ENCODE measurements around the gene NUP98. TPM values are rescaled to one million over a fixed set of nuclear protein-coding genes. Genes with fewer than 3 reads are reported as not detected.
A peak's percentile ranks its signal among the peaks of the same experiment; 100 is the strongest.

NUP98 gene
- total RNA-seq, 2 experiments from 2014 or later = 102 to 115 TPM

- ChIA-PET CTCF (ENCODE audit: unreplicated experiment) (interaction anchor here (0.6 kb wide), 1 partner anchor 42 kb away, joined by 3 read pairs; no protein-coding TSS in a partner anchor), POLR2A (interaction anchor here (0.7 kb wide), 1 partner anchor 45 kb away, joined by 7 read pairs; no protein-coding TSS in a partner anchor)
- intact Hi-C loops (cut with micrococcal nuclease; ENCODE audit: unreplicated experiment) = no loop called here
- Histone ChIP-seq H3K27ac (ENCODE audit: low read depth, low read length, poor library complexity, severe bottlenecking) (no peak overlapping the region), H4K20me1 (ENCODE audit: insufficient read depth, low read length) (peaks cover 14% of the 10 kb centered on the region), H3K4me3 (ENCODE audit: low read depth, low read length, poor library complexity, severe bottlenecking) (no peak overlapping the region), H3K4me2 (ENCODE audit: low read length) (no peak overlapping the region), H3K9me2 (ENCODE audit: insufficient read depth, low read length) (no peaks in the 10 kb centered on the region), H3K4me1 (ENCODE audit: insufficient read depth, low read length, poor library complexity, severe bottlenecking) (peaks cover 28% of the 10 kb centered on the region), H3K79me2 (ENCODE audit: insufficient read depth, low read depth, low read length) (peaks cover 24% of the 10 kb centered on the region), H3K9me3 (ENCODE audit: low read length) (no peaks in the 10 kb centered on the region), H2AFZ (ENCODE audit: low read length) (no peak overlapping the region), H3K36me3 (ENCODE audit: insufficient read depth, low read length) (peaks cover 16% of the 10 kb centered on the region)
- TF ChIP-seq, protein P1, sequence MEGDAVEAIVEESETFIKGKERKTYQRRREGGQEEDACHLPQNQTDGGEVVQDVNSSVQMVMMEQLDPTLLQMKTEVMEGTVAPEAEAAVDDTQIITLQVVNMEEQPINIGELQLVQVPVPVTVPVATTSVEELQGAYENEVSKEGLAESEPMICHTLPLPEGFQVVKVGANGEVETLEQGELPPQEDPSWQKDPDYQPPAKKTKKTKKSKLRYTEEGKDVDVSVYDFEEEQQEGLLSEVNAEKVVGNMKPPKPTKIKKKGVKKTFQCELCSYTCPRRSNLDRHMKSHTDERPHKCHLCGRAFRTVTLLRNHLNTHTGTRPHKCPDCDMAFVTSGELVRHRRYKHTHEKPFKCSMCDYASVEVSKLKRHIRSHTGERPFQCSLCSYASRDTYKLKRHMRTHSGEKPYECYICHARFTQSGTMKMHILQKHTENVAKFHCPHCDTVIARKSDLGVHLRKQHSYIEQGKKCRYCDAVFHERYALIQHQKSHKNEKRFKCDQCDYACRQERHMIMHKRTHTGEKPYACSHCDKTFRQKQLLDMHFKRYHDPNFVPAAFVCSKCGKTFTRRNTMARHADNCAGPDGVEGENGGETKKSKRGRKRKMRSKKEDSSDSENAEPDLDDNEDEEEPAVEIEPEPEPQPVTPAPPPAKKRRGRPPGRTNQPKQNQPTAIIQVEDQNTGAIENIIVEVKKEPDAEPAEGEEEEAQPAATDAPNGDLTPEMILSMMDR (conservative IDR thresholded peaks at IDR 0.05; ENCODE audit: low read length) = no peak
- no TSS peak for BruUV-seq (replicated peaks)
- DNase-seq (ENCODE audit: low spot score) = no peak
Observed at GRCh38 chr11:3799873-3800272, 2.5 kb upstream of the NUP98 start.

DNA sequence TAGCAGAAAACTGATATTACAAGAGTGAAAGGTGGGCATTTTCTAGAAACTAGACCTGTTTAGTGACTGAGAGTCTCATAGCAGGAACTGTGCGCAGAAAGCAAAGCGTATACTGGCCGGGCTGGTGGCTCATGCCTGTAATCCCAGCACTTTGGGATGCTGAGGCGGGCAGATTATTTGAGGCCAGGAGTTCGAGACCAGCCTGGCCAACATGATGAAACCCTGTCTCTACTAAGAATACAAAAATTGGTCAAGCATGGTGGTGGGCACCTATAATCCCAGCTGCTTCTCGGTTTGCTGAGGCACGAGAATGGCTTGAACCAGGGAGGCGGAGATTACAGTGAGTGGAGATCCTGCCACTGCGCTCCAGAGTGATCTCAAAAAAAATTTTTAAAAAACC, 1.8 kb upstream of the NUP98 start:
- Histone ChIP-seq H3K9me3 (ENCODE audit: low read length) (no peaks in the 10 kb centered on the region), H3K79me2 (ENCODE audit: insufficient read depth, low read depth, low read length) (peaks cover 32% of the 10 kb centered on the region), H3K9me2 (ENCODE audit: insufficient read depth, low read length) (no peaks in the 10 kb centered on the region), H2AFZ (ENCODE audit: low read length) (no peak overlapping the region), H3K4me1 (ENCODE audit: insufficient read depth, low read length, poor library complexity, severe bottlenecking) (peaks cover 29% of the 10 kb centered on the region), H3K4me2 (ENCODE audit: low read length) (peak overlapping the region; percentile 98; the same call in 1 of the 2 replicates), H3K4me3 (ENCODE audit: low read depth, low read length, poor library complexity, severe bottlenecking) (no peak overlapping the region), H3K27ac (ENCODE audit: low read depth, low read length, poor library complexity, severe bottlenecking) (no peak overlapping the region), H3K36me3 (ENCODE audit: insufficient read depth, low read length) (peaks cover 23% of the 10 kb centered on the region), H4K20me1 (ENCODE audit: insufficient read depth, low read length) (peaks cover 14% of the 10 kb centered on the region)
- ChIA-PET POLR2A (interaction anchor here (0.6 to 1.5 kb wide), 4 partner anchors 9 to 127 kb away, joined by 3 to 7 read pairs (median 5); no protein-coding TSS in a partner anchor), CTCF (ENCODE audit: unreplicated experiment) (no interaction called here)
- intact Hi-C loops (cut with micrococcal nuclease; ENCODE audit: unreplicated experiment) = no loop called here
- no TSS peak for BruUV-seq (replicated peaks)
- no peak for DNase-seq (ENCODE audit: low spot score)
- no peak for TF ChIP-seq EZH2phosphoT487 (IDR thresholded peaks at IDR 0.05; ENCODE audit: borderline replicate concordance, low read depth, low read length)
- TF ChIP-seq, protein P1 (conservative IDR thresholded peaks at IDR 0.05; ENCODE audit: low read length) = no peak

DNA sequence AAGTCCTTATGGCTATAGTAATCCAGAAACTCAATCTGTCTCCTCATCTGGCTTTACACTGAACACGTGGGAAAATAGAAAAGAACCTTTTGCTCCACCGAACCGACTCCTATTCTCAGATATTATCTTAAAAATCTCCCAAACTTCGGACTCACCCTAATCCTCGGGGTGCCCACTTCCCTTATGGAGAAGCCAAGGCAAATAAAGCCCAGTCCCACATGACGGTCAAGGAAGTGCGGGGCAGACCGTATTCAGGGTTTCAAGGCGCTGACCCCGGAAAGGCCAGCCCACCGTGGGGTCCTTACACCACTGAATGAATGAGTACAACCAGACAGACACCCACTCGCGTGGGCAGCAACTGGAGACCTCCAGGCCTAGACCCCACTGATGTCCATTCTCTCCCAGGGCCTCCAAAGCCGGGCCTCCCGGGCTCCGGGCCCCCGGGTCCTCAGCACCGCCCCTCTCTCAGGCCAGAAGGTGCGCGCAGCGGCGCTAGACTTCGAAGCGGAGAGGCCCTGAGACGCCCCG, 489 bp downstream of the NUP98 start:
- POLR2A ChIA-PET = interaction anchor here (1.5 kb wide), 1 partner anchor 13 kb away, joined by 7 read pairs; no protein-coding TSS in a partner anchor

More for the DNA sequence above, 489 bp downstream of the NUP98 start:
- H3K4me3 ChIP-seq (ENCODE audit: low read depth, low read length, poor library complexity, severe bottlenecking) = peak overlapping the region; percentile 93
- DNase-seq (ENCODE audit: low spot score) = no peak
- H3K9me3 ChIP-seq (ENCODE audit: low read length) = no peaks in the 10 kb centered on the region
- CTCF ChIA-PET (ENCODE audit: unreplicated experiment) = no interaction called here
- H3K36me3 ChIP-seq (ENCODE audit: insufficient read depth, low read length) = peaks cover 46% of the 10 kb centered on the region
- TF ChIP-seq EZH2phosphoT487 (IDR thresholded peaks at IDR 0.05; ENCODE audit: borderline replicate concordance, low read depth, low read length) = no peak
- TF ChIP-seq, protein P1 (conservative IDR thresholded peaks at IDR 0.05; ENCODE audit: low read length) = peak; percentile 37; the same call in 1 of the 2 replicates
- H4K20me1 ChIP-seq (ENCODE audit: insufficient read depth, low read length) = peaks cover 14% of the 10 kb centered on the region
- peak overlapping the region; percentile 95 for H3K4me2 ChIP-seq (ENCODE audit: low read length)
- H3K4me1 ChIP-seq (ENCODE audit: insufficient read depth, low read length, poor library complexity, severe bottlenecking) = peaks cover 29% of the 10 kb centered on the region
- no TSS peak for BruUV-seq (replicated peaks)
- intact Hi-C loops (cut with micrococcal nuclease; ENCODE audit: unreplicated experiment) = loop anchor here (1.0 kb wide), 1 partner anchor 40 kb away; no protein-coding TSS in a partner anchor
- peak overlapping the region; percentile 34; the same call in 1 of the 2 replicates for H2AFZ ChIP-seq (ENCODE audit: low read length)
- H3K79me2 ChIP-seq (ENCODE audit: insufficient read depth, low read depth, low read length) = peaks cover 54% of the 10 kb centered on the region
- H3K27ac ChIP-seq (ENCODE audit: low read depth, low read length, poor library complexity, severe bottlenecking) = peak overlapping the region; percentile 55
- no peaks in the 10 kb centered on the region for H3K9me2 ChIP-seq (ENCODE audit: insufficient read depth, low read length)

Measured in OCI-LY7 (cell line).